Pericardium fibroblast (primary cell): ENCODE results near the gene PHF19. TPM values are rescaled to one million over a fixed set of nuclear protein-coding genes. Genes with fewer than 3 reads are reported as not detected.

Source experiments
- total RNA-seq: library from RNA; depleted of rRNA; stranded (reverse); fragments of >200 nt; gene quantifications from 2 replicates; pipeline ENCODE4 v1.2.3, GENCODE V29; 2015

PHF19 gene
- 20.1 and 44.6 TPM in 2 replicates for total RNA-seq

DNA sequence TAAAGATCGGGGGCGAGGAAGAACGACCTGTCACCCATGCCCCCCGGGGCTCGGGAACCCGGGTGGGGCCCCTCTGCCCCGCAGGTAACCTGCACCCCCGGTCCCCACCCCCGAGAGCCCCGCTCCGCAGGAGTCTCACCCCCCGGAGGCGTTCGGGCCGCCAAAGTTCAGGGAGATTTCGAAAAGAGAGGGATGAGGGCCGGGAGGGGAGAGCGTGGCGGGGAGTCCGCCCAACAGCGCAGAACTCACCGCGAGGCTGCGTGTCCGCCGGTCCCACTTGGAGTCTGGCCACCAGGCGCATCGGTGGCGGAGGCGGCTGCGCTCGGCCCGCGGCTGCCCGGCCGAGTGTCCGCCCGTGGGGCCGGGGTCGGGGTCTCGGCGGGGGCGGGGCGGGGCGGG is at the start of gene PHF19:
Gene PHF19 (minus strand): TSS at position 347 of the 399 bp plus-strand sequence. CDS start 2,447 bp downstream, outside the sequence.

DNA sequence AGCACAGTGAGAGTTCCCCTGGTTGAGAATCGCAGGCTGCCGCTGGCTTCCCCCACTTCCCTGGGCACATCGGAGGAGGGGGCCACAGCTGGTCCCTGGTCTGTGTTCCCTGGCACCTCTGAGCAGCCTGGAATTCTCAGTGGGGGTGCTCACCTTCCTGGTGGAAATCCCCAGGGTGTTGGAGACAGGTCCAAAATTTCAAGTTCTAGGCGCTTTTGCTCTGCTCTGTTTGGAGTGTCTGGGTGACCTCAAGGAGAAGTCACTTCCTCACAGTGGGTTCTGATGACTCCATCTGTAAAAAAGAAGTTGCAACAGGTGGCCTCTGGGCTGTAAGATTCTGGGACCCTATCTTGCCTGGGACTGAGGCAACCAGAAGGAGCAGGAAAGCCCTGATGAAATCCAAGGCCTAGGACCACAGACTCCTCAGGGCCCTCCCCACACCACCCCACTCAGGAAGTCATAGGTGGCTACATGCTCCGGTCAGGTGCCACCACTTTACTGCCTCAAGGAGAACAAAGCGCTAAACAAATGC is 49.5 kb upstream of the PHF19 start, which contains the start of gene TRAF1:
Gene TRAF1 (minus strand): TSS at position 400 of the 532 bp plus-strand sequence. CDS start 721 bp downstream, outside the sequence.

DNA sequence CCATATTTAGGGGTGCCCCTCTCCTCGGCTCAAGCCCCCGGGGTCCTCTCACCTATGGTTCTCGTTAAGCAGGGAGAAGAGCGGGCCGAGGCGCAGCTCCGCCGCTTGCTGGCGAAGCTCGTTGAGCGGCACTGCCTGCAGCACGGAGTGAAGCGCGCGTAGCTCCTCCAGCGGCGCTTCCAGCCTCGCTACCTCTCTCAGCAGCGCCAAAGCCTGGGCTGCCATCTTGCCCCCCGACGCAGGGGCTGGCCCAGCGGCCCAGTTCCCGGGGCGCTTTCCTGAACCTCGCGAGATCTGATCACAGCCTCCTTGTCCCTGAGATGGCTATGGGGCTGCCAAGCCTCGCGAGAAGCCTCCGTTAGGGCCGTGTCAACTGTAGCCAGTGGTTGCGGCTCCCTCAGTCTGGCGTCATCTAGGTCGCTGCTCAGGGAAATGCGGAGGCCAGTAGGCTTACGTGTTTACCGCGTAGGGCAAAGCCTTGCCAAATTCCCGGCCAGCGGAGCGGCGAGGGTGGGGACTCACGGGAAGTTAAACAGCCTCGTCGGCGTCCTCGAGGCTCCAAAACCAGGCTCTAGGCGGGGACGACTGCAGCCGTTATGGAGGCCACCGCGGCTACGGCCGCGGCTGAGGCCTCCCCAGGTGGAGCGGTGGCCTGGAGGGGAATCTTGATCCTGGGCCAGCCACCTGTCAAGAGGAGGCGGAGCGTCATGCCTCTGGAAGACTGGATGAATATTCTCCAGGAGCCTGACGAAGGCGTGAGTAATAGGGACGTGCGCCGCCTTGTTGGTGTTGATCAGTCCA is 34.1 kb downstream of the PHF19 start, which contains the start of gene PSMD5:
Gene PSMD5 (minus strand): TSS at position 238 of the 801 bp plus-strand sequence. CDS start 13 bp downstream, at position 225.

Other genes starting within 250 kb of the PHF19 start
- gene MEGF9, start 162.7 kb downstream of the PHF19 start, total RNA-seq: 4.7 and 5.1 TPM in 2 replicates
- 21.7 and 27.2 TPM in 2 replicates for gene FBXW2, start 83.8 kb downstream of the PHF19 start, total RNA-seq
- 31.3 and 33.5 TPM in 2 replicates for gene PSMD5, start 34.3 kb downstream of the PHF19 start, total RNA-seq
- gene TRAF1, start 49.6 kb upstream of the PHF19 start, total RNA-seq: 1.4 and 4.3 TPM in 2 replicates
- 1.4 and 5.6 TPM in 2 replicates for gene C5, start 173.1 kb upstream of the PHF19 start, total RNA-seq
- gene CNTRL, start 197.8 kb upstream of the PHF19 start, total RNA-seq: 2.0 and 2.7 TPM in 2 replicates